ENCODE results near the gene ATG4D. TPM values are rescaled to one million over a fixed set of nuclear protein-coding genes. Genes with fewer than 3 reads are reported as not detected.

The ATG4D gene
- total RNA-seq, 4 donors from 2014 or later, result 58.5 to 106 (median 71.4) TPM

DNA sequence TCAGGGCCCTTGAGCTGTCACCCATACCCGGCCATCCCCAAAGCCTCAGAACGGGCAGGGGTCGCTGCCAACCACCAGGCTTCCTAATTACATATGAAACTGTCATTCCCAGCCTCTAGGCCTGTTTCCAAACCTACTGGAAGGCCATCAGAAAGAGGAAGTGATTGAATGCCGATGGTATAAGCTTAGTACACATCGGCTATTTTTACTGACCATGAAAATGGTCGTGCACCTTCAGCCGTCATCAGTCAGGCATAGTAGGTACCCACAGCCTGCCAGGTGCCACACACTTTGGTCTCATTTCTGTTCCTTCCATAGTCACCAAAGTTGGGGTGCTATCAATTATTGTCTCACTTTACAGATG, 11.9 kb downstream of the ATG4D start:
- 36 to 58% methylated on average over 7 of the region's 7 CpGs for WGBS, 2 donors

DNA sequence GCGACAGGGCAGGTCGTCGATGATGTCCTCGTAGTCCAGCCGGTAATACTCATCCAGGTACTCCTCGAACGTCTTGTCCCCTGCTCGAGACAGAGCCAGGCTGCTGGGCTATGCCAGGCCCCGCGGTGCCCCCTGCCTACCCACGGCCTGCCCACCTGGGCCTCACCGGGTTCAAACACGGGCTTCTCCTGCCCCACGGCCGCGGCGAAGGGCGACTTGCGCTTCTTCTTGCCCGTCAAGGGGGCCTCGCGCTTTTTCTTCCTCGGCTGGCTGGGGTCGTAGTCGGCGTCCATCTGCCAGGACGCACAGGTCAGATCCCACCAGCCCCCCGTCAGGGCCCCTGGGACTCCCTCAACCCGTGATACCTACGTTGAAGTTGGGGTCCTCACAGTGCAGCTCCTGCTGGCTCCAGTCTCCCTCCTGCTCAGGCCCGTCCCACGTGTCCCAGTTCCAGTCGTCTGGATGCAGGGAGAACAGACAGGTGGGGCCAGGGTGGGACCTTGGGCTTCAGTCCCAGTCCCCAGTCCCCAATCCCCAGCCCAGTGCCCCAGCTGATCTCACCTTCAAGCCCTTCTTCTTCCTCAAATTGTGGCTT, 14.0 kb downstream of the ATG4D start:
- WGBS, 2 donors, result 92 to 93% methylated on average over 32 to 33 of the region's 33 CpGs
- intact Hi-C loops (cut with DNase I; ENCODE audit: low total_unique reads), result loop anchor here (10.0 kb wide), 1 partner anchor 53 kb away; the partner anchor contains the start of gene KEAP1
- DNase-seq (ENCODE audit: low spot score in 2 of 2), result no peak
- no peak for TF ChIP-seq POLR2A (IDR thresholded peaks at IDR 0.05)
- TF ChIP-seq, protein P1, sequence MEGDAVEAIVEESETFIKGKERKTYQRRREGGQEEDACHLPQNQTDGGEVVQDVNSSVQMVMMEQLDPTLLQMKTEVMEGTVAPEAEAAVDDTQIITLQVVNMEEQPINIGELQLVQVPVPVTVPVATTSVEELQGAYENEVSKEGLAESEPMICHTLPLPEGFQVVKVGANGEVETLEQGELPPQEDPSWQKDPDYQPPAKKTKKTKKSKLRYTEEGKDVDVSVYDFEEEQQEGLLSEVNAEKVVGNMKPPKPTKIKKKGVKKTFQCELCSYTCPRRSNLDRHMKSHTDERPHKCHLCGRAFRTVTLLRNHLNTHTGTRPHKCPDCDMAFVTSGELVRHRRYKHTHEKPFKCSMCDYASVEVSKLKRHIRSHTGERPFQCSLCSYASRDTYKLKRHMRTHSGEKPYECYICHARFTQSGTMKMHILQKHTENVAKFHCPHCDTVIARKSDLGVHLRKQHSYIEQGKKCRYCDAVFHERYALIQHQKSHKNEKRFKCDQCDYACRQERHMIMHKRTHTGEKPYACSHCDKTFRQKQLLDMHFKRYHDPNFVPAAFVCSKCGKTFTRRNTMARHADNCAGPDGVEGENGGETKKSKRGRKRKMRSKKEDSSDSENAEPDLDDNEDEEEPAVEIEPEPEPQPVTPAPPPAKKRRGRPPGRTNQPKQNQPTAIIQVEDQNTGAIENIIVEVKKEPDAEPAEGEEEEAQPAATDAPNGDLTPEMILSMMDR (IDR thresholded peaks at IDR 0.05), result no peak
- H3K4me3 ChIP-seq (ENCODE audit: low read depth, poor library complexity, severe bottlenecking), result no peak overlapping the region

More for the DNA sequence above, 11.9 kb downstream of the ATG4D start:
- DNase-seq (ENCODE audit: low spot score in 2 of 2), result no peak
- no peak overlapping the region for H3K4me3 ChIP-seq (ENCODE audit: low read depth, poor library complexity, severe bottlenecking)
- intact Hi-C loops (cut with DNase I; ENCODE audit: low total_unique reads), result loop anchor here (10.0 kb wide), 1 partner anchor 51 kb away; the partner anchor contains the start of gene KEAP1
- TF ChIP-seq, protein P1 (IDR thresholded peaks at IDR 0.05), result no peak
- TF ChIP-seq POLR2A (IDR thresholded peaks at IDR 0.05), result no peak

DNA sequence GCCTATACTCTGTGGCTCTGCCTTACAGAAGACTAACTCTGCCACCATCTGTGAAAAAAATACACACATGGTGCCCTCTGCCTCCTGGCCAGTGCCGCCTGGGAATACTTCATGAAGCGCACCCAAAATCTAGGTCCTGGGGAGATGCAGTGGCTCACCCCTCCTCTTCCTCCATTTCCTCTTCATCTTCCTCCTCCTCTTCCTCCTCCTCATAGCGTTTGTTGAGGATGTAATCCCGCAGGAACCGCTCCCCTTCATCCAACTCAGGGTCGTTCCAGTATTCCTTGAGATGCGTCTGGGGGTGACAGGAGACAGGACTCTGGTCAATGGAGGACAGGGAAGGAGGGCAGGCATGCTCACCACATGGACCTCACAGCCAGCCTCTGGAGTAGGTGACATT, 16.4 kb downstream of the ATG4D start:
- TF ChIP-seq POLR2A (IDR thresholded peaks at IDR 0.05), result no peak
- TF ChIP-seq, protein P1 (IDR thresholded peaks at IDR 0.05), result no peak
- 89 to 90% methylated on average over 7 of the region's 7 CpGs for WGBS, 2 donors
- DNase-seq (ENCODE audit: low spot score in 2 of 2), result no peak
- H3K4me3 ChIP-seq (ENCODE audit: low read depth, poor library complexity, severe bottlenecking), result no peak overlapping the region
- intact Hi-C loops (cut with DNase I; ENCODE audit: low total_unique reads), result no loop called here

DNA sequence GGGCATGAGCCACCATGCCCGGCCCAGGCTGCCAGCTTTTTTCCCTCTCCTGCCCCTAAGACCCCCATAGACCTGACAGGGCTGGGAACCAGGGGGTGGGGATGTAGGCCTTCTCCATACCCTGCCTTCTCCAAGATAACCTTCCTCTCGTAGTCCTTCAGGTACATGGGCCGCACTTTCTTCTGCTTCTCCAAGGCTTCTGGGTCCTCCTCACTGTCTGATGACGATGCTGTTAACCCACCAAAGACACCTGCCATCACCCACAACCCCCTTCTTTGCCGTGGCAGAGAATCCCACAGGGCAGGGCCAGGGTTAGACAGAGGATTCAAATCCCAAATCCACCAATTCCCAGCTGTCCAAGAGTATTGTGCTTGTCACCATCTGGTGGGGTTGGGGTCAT, 18.9 kb downstream of the ATG4D start:
- intact Hi-C loops (cut with DNase I; ENCODE audit: low total_unique reads), result no loop called here
- no peak for DNase-seq (ENCODE audit: low spot score in 2 of 2)
- 82 to 96% methylated on average over 5 of the region's 5 CpGs for WGBS, 2 donors
- no peak overlapping the region for H3K4me3 ChIP-seq (ENCODE audit: low read depth, poor library complexity, severe bottlenecking)
- TF ChIP-seq POLR2A (IDR thresholded peaks at IDR 0.05), result no peak
- TF ChIP-seq, protein P1 (IDR thresholded peaks at IDR 0.05), result no peak

DNA sequence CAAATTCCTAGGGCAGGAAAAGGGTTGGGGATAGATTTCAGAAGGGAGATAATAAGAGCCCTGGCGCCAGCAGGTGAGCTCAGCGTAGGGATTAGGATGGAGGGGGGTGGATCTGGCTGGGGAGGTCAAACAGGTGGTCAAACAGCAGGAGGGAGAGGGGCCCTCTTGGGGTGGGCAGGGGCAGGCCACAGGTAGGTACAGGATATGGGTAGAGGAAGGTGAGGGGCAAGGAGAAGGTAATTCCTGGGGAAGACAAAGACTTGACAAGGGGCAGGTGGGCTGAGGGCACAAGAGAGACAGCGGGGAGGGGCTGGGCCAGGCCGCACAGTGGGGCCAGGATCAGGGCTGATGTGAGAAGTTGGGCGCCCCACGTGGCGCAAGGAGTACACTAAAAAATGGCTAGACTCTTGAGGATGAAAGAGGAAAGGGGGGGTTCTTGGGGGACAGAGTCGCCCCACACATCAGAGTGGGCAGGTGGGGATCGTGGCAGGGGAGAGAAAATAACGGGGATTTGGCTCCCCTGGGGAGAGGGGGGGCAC, 21.4 kb downstream of the ATG4D start:
- no peak for TF ChIP-seq POLR2A (IDR thresholded peaks at IDR 0.05)
- TF ChIP-seq, protein P1 (IDR thresholded peaks at IDR 0.05), result no peak
- 8 to 9% methylated on average over 10 of the region's 10 CpGs for WGBS, 2 donors
- H3K4me3 ChIP-seq (ENCODE audit: low read depth, poor library complexity, severe bottlenecking), result peak overlapping the region; percentile 74
- intact Hi-C loops (cut with DNase I; ENCODE audit: low total_unique reads), result no loop called here
- DNase-seq (ENCODE audit: low spot score in 2 of 2), result no peak
